Measurements from ENCODE around the gene TMIGD3.

Gene TMIGD3

GRCh38 chr1:111474521-111474920 is 28.9 kb downstream of the TMIGD3 start:
- no peak for DNase-seq

- DNase-seq = no peak
Measured at GRCh38 chr1:111474106-111474505, 29.3 kb downstream of the TMIGD3 start.

- no peak for DNase-seq
Measured at GRCh38 chr1:111471538-111471937, 31.9 kb downstream of the TMIGD3 start.

- DNase-seq = no peak
Measured at GRCh38 chr1:111471012-111471411, 32.4 kb downstream of the TMIGD3 start.

- no peak for DNase-seq
Measured at GRCh38 chr1:111470596-111470995, 32.8 kb downstream of the TMIGD3 start.

- no peak for DNase-seq
Measured at GRCh38 chr1:111469539-111469938, 33.9 kb downstream of the TMIGD3 start.

- no peak for DNase-seq
Measured at GRCh38 chr1:111468717-111469100, 34.7 kb downstream of the TMIGD3 start.

- DNase-seq = no peak
Measured at GRCh38 chr1:111467865-111468716, 35.3 kb downstream of the TMIGD3 start.

GRCh38 chr1:111466480-111466879 is 37.0 kb downstream of the TMIGD3 start:
- no peak for DNase-seq

GRCh38 chr1:111465754-111466153 is 37.7 kb downstream of the TMIGD3 start:
- DNase-seq = no peak

- DNase-seq = no peak
Measured at GRCh38 chr1:111463029-111463683, 40.3 kb downstream of the TMIGD3 start.

GRCh38 chr1:111462370-111463028 is 40.9 kb downstream of the TMIGD3 start:
- DNase-seq = no peak

- no peak for DNase-seq
Measured at GRCh38 chr1:111461765-111462164, 41.7 kb downstream of the TMIGD3 start.

- DNase-seq = no peak
Measured at GRCh38 chr1:111455642-111456031, 47.8 kb downstream of the TMIGD3 start.

GRCh38 chr1:111454859-111455641 is 48.4 kb downstream of the TMIGD3 start:
- no peak for DNase-seq

GRCh38 chr1:111453706-111454105 is 49.7 kb downstream of the TMIGD3 start:
- DNase-seq = no peak

GRCh38 chr1:111452581-111452980 is 50.9 kb downstream of the TMIGD3 start:
- DNase-seq = no peak

- no peak for DNase-seq
Measured at GRCh38 chr1:111450185-111450584, 53.2 kb downstream of the TMIGD3 start.

GRCh38 chr1:111449703-111450017 is 53.8 kb downstream of the TMIGD3 start:
- no peak for DNase-seq

- peak; percentile 99 for DNase-seq
Measured at GRCh38 chr1:111448918-111449702, 54.3 kb downstream of the TMIGD3 start, which contains the start of the genes ATP5PB and WDR77. ATP5PB (plus strand) TSS chr1:111449464; CDS start chr1:111449542, 78 bp downstream. WDR77 (minus strand) TSS chr1:111449256; CDS start chr1:111449169, 87 bp downstream.

GRCh38 chr1:111448482-111448917 is 54.9 kb downstream of the TMIGD3 start:
- DNase-seq = peak; percentile 41
